Hepatocyte (in vitro differentiated cells): Measurements from ENCODE around the gene INSYN2A. TPM values are rescaled to one million over a fixed set of nuclear protein-coding genes. Genes with fewer than 3 reads are reported as not detected.

Source experiments
- DNase-seq: peaks from one replicate; pipeline ENCODE4 v3.0.0-alpha.2; 2016; ENCODE audit warnings: low spot score
- H2AFZ ChIP-seq: fragments of 200-600 bp; sonication (generic); 2 replicates; pipeline ENCODE4 v1.6.0; 2016; ENCODE audit warnings: antibody characterized with exemption, mild to moderate bottlenecking
- H3K27ac ChIP-seq: fragments of 200-600 bp; sonication (generic); 2 replicates; pipeline ENCODE4 v1.5.1; 2016; ENCODE audit warnings: mild to moderate bottlenecking
- H3K27me3 ChIP-seq: fragments of 200-600 bp; sonication (generic); 2 replicates; pipeline ENCODE4 v1.6.1; 2016
- H3K36me3 ChIP-seq: fragments of 200-600 bp; sonication (generic); replicated peaks from 2 replicates; pipeline ENCODE4 v1.5.1; 2016; ENCODE audit warnings: low read depth; ENCODE audit not compliant: insufficient read depth
- H3K4me1 ChIP-seq: fragments of 200-600 bp; sonication (generic); 2 replicates; pipeline ENCODE4 v1.5.1; 2016; ENCODE audit warnings: mild to moderate bottlenecking, moderate library complexity; ENCODE audit not compliant: insufficient read depth
- H3K4me2 ChIP-seq: fragments of 200-600 bp; sonication (generic); 2 replicates; pipeline ENCODE4 v1.6.0; 2016
- H3K4me3 ChIP-seq: fragments of 200-600 bp; sonication (generic); 2 replicates; pipeline ENCODE4 v1.5.1; 2016; ENCODE audit warnings: mild to moderate bottlenecking
- H3K79me2 ChIP-seq: fragments of 200-600 bp; sonication (generic); 2 replicates; pipeline ENCODE4 v1.6.0; 2017; ENCODE audit warnings: mild to moderate bottlenecking
- H3K9me2 ChIP-seq: fragments of 200-600 bp; sonication (generic); replicated peaks from 2 replicates; pipeline ENCODE4 v1.6.0; 2017; ENCODE audit warnings: mild to moderate bottlenecking; ENCODE audit not compliant: insufficient read depth
- H3K9me3 ChIP-seq: fragments of 200-600 bp; sonication (generic); 2 replicates; pipeline ENCODE4 v1.5.1; 2016; ENCODE audit warnings: low read depth, mild to moderate bottlenecking
- H4K20me1 ChIP-seq: fragments of 200-600 bp; sonication (generic); 2 replicates; pipeline ENCODE4 v1.6.0; 2016; ENCODE audit warnings: mild to moderate bottlenecking; ENCODE audit not compliant: insufficient read depth, poor library complexity, severe bottlenecking
- EZH2 ChIP-seq: fragments of 200-600 bp; sonication (generic); IDR thresholded peaks from 2 replicates; pipeline ENCODE4 v1.6.1; 2016; ENCODE audit warnings: antibody characterized with exemption, mild to moderate bottlenecking, borderline replicate concordance
- EZH2phosphoT487 ChIP-seq: fragments of 200-600 bp; sonication (generic); IDR thresholded peaks from one replicate; pipeline ENCODE4 v1.6.1; 2018; ENCODE audit warnings: antibody characterized with exemption, mild to moderate bottlenecking, low read depth, moderate library complexity; ENCODE audit not compliant: unreplicated experiment, severe bottlenecking
- WGBS: methylation state at CpG from one replicate; pipeline ENCODE4 v1.1.6; 2016; ENCODE audit warnings: low lambda C conversion rate; ENCODE audit errors: missing lambda C conversion rate; 5-methylcytosine and 5-hydroxymethylcytosine counted together
- polyA plus RNA-seq: library from polyadenylated mRNA; unstranded; fragments of >200 nt; fragmentation: Nextera tagmentation; extraction: Ambion mirVana; gene quantifications from 2 replicates; pipeline ENCODE4 v1.2.1, GENCODE V29; 2016
- total RNA-seq: library from RNA; depleted of rRNA; stranded (reverse); fragments of >200 nt; gene quantifications from 2 replicates; pipeline ENCODE4 v1.2.3, GENCODE V29; 2014
- TF ChIP-seq, protein P1 (sequence below): fragments of 200-600 bp; sonication (generic); IDR thresholded peaks from 2 replicates; pipeline ENCODE4 v1.5.1; 2016; ENCODE audit warnings: antibody characterized with exemption, mild to moderate bottlenecking; ENCODE audit not compliant: poor library complexity

Gene INSYN2A
- total and polyA plus RNA-seq, 2 experiments from 2014 or later: 0.77 to 0.97 TPM

DNA sequence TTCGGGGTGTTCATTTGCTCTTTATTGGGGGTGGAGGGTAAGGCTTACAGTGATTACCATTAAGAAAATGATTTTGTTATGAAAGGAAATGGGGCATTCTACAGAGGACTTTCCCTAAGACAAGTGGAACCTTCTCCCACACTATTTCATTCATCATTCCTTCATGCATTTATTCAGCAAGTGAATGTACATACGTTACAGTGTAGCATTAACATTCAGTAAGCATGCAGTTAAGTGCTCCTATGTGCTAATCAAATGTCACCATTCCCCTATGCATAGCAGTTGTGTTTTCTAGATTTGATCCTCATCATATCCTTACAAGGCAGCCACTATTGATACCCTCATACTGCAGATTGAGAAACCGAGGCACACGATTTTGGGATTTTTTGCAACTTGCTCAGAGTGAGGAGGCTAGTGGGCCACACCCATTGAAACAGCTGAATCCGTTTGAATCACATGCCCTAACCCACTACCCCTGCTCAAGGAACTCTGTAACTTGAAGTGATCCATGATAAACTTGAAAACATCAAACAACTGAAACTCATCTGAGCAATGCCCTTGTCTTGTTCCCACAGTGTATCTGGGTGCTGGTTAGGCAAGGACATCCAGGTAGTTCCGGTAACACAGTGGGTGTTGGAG, 16.7 kb downstream of the INSYN2A start:
- Histone ChIP-seq H2AFZ (no peak overlapping the region), H3K4me2 (no peak overlapping the region), H3K4me1 (no peaks in the 10 kb centered on the region), H3K9me2 (no peaks in the 10 kb centered on the region), H3K79me2 (no peaks in the 10 kb centered on the region), H4K20me1 (no peaks in the 10 kb centered on the region), H3K36me3 (no peaks in the 10 kb centered on the region), H3K27me3 (no peaks in the 10 kb centered on the region), H3K4me3 (no peak overlapping the region), H3K27ac (no peak overlapping the region), H3K9me3 (no peaks in the 10 kb centered on the region)
- TF ChIP-seq EZH2phosphoT487 (no peak), EZH2 (no peak)
- TF ChIP-seq, protein P1, sequence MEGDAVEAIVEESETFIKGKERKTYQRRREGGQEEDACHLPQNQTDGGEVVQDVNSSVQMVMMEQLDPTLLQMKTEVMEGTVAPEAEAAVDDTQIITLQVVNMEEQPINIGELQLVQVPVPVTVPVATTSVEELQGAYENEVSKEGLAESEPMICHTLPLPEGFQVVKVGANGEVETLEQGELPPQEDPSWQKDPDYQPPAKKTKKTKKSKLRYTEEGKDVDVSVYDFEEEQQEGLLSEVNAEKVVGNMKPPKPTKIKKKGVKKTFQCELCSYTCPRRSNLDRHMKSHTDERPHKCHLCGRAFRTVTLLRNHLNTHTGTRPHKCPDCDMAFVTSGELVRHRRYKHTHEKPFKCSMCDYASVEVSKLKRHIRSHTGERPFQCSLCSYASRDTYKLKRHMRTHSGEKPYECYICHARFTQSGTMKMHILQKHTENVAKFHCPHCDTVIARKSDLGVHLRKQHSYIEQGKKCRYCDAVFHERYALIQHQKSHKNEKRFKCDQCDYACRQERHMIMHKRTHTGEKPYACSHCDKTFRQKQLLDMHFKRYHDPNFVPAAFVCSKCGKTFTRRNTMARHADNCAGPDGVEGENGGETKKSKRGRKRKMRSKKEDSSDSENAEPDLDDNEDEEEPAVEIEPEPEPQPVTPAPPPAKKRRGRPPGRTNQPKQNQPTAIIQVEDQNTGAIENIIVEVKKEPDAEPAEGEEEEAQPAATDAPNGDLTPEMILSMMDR: no peak
- 94% methylated on average over 6 of the region's 6 CpGs for WGBS
- no peak for DNase-seq

DNA sequence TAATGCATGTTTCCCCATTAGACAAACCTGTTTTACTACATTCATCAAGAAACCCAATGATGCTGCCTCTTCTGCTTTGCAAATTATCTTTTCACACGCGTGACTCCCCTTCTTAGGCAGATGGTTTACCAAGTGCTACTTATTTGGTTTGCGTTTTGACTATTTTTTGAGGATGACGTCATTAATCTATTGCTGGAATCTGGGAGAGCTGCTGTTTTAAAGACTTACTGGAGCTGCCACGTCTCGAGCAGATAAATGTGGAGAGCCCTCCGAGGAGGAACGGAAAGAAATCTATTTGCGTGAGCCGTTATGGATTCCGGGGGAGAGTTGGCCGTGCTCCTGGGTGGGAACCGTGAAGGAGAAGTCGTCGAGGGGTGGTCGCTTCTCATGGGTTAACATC, 19.7 kb downstream of the INSYN2A start:
- Histone ChIP-seq H2AFZ (no peak overlapping the region), H3K27ac (no peak overlapping the region), H3K4me2 (no peak overlapping the region), H3K79me2 (no peaks in the 10 kb centered on the region), H3K4me1 (no peaks in the 10 kb centered on the region), H3K9me2 (no peaks in the 10 kb centered on the region), H3K9me3 (no peaks in the 10 kb centered on the region), H4K20me1 (no peaks in the 10 kb centered on the region), H3K36me3 (no peaks in the 10 kb centered on the region), H3K27me3 (no peaks in the 10 kb centered on the region), H3K4me3 (no peak overlapping the region)
- TF ChIP-seq EZH2 (no peak), EZH2phosphoT487 (no peak)
- TF ChIP-seq, protein P1: no peak
- 92% methylated on average over 16 of the region's 16 CpGs for WGBS
- no peak for DNase-seq

DNA sequence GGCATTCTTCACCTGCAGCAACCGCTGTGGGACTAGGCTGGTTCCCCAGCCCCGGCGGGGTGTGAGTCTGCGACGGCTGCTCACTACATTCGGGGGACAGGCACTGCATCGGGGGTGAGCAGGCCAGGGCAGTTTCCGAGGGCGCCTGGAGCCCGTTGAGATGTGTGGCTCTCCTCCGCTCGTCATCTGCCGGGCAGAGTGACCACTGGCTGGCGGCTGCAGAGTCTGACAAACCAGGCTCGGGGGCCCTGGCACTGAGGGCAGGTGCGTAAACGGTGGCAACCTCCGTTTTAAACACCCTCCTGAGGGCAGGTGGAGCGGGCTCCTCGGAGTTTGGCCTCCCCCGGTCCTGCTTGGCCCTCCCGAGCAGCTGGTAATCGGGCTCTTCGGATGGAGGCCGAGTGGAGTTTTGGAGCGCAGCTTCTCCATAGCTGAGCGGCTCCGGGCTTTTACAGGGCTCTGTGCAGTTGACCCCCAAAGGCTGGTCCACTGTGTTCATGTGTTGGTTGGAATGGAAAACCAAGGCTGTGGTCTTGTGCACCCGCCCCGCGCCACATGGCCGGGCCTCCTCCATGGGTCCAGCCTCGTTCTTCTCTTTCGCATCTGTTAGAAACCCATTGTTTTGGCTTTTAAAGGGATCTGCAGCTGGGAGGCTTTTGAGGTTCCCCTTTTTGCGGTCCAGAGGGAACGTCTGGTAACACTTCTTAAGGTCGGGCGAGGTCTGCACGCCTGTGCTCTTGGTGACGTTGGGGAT, 20.9 kb downstream of the INSYN2A start:
- DNase-seq: no peak
- Histone ChIP-seq H3K9me3 (no peaks in the 10 kb centered on the region), H3K9me2 (no peaks in the 10 kb centered on the region), H3K27ac (no peak overlapping the region), H2AFZ (no peak overlapping the region), H3K4me1 (no peaks in the 10 kb centered on the region), H3K79me2 (no peaks in the 10 kb centered on the region), H3K4me2 (no peak overlapping the region), H3K27me3 (no peaks in the 10 kb centered on the region), H3K36me3 (no peaks in the 10 kb centered on the region), H3K4me3 (no peak overlapping the region), H4K20me1 (no peaks in the 10 kb centered on the region)
- 97% methylated on average over 40 of the region's 40 CpGs for WGBS
- TF ChIP-seq, protein P1: no peak
- TF ChIP-seq EZH2phosphoT487 (no peak), EZH2 (no peak)
